Ascending aorta (tissue), 2 donors: Measurements from ENCODE around the gene P2RY12. TPM values are rescaled to one million over a fixed set of nuclear protein-coding genes. Genes with fewer than 3 reads are reported as not detected.

Experiments used
- DNase-seq, 2 donors: peaks; one replicate each; pipeline ENCODE4 v3.0.0-alpha.2; 2019; ENCODE audit warnings: low spot score in 2 of 2
- H3K27ac ChIP-seq, 2 donors: fragments of 200-600 bp; sonication (generic); one replicate each; pipeline ENCODE4 v1.5.1; 2016 to 2017; ENCODE audit warnings: mild to moderate bottlenecking in 1 of 2
- H3K27me3 ChIP-seq: fragments of 200-600 bp; sonication (generic); one replicate; pipeline ENCODE4 v1.5.1; 2017
- H3K36me3 ChIP-seq, 2 donors: fragments of 200-600 bp; sonication (generic); one replicate each; pipeline ENCODE4 v1.5.1; 2016
- H3K4me1 ChIP-seq, 2 donors: fragments of 200-600 bp; sonication (generic); one replicate each; pipeline ENCODE4 v1.5.1; 2016 to 2017; ENCODE audit warnings: mild to moderate bottlenecking in 1 of 2
- H3K4me3 ChIP-seq, 2 donors: fragments of 200-600 bp; sonication (generic); one replicate each; pipeline ENCODE4 v1.5.1; 2016 to 2017; ENCODE audit warnings: mild to moderate bottlenecking in 1 of 2
- H3K9me3 ChIP-seq, 2 donors: fragments of 200-600 bp; sonication (generic); one replicate each; pipeline ENCODE4 v1.5.1; 2016
- CTCF ChIP-seq, 3 experiments: fragments of 200-600 bp in 2 of 3; fragments of 450-650 bp in 1 of 3; sonication (generic) in 2 of 3; IDR thresholded peaks; one replicate each; pipeline ENCODE4 v1.5.1; 2016 to 2019; ENCODE audit warnings: antibody characterized with exemption in 3 of 3, mild to moderate bottlenecking in 1 of 3, moderate library complexity in 1 of 3
- intact Hi-C: fragments of 100-400 bp; cut with DNase I; formaldehyde crosslinking; loops from one replicate; pipeline ENCODE4 v1.15.1; 2023
- total RNA-seq: library from RNA; depleted of rRNA; stranded (reverse); fragments of >200 nt; gene quantifications from one replicate; pipeline ENCODE4 v1.1.0, GENCODE V29; 2016

Gene P2RY12
- total RNA-seq, 1 donor from 2014 or later: not detected

- no peak overlapping the region for H3K27ac ChIP-seq
- no peak for TF ChIP-seq CTCF (IDR thresholded peaks at IDR 0.05)
- no peaks in the 10 kb centered on the region for H3K4me1 ChIP-seq
- no peaks in the 10 kb centered on the region for H3K36me3 ChIP-seq
- no peak overlapping the region for H3K4me3 ChIP-seq
- no peaks in the 10 kb centered on the region for H3K27me3 ChIP-seq
- DNase-seq: no peak
- intact Hi-C loops: no loop called here
- H3K9me3 ChIP-seq: no peaks in the 10 kb centered on the region
These were observed 62.0 kb downstream of the P2RY12 start for GRCh38 chr3:151322511-151322910.

- no peak overlapping the region for H3K27ac ChIP-seq
- no peaks in the 10 kb centered on the region for H3K27me3 ChIP-seq
- H3K9me3 ChIP-seq: no peaks in the 10 kb centered on the region
- H3K4me1 ChIP-seq: no peaks in the 10 kb centered on the region
- intact Hi-C loops: no loop called here
- no peak for DNase-seq
- no peaks in the 10 kb centered on the region for H3K36me3 ChIP-seq
- no peak overlapping the region for H3K4me3 ChIP-seq
- TF ChIP-seq CTCF (IDR thresholded peaks at IDR 0.05): no peak
These were observed 63.0 kb downstream of the P2RY12 start for GRCh38 chr3:151321526-151321925.

GRCh38 chr3:151320131-151320530 lies 64.4 kb downstream of the P2RY12 start:
- TF ChIP-seq CTCF (IDR thresholded peaks at IDR 0.05): no peak
- Histone ChIP-seq H3K9me3 (no peaks in the 10 kb centered on the region), H3K4me3 (no peak overlapping the region), H3K27ac (no peak overlapping the region), H3K36me3 (no peaks in the 10 kb centered on the region), H3K4me1 (no peaks in the 10 kb centered on the region), H3K27me3 (no peaks in the 10 kb centered on the region)
- intact Hi-C loops: no loop called here
- DNase-seq: no peak

- no peak for DNase-seq
- H3K36me3 ChIP-seq: no peaks in the 10 kb centered on the region
- H3K4me3 ChIP-seq: no peak overlapping the region
- TF ChIP-seq CTCF (IDR thresholded peaks at IDR 0.05): no peak
- intact Hi-C loops: no loop called here
- H3K27ac ChIP-seq: no peak overlapping the region
- no peaks in the 10 kb centered on the region for H3K4me1 ChIP-seq
- H3K9me3 ChIP-seq: no peaks in the 10 kb centered on the region
- H3K27me3 ChIP-seq: no peaks in the 10 kb centered on the region
These were observed 64.9 kb downstream of the P2RY12 start for GRCh38 chr3:151319628-151320027.

GRCh38 chr3:151318991-151319390 lies 65.6 kb downstream of the P2RY12 start:
- H3K4me3 ChIP-seq: no peak overlapping the region
- H3K9me3 ChIP-seq: no peaks in the 10 kb centered on the region
- no peak for TF ChIP-seq CTCF (IDR thresholded peaks at IDR 0.05)
- no peak for DNase-seq
- H3K27me3 ChIP-seq: no peaks in the 10 kb centered on the region
- no peaks in the 10 kb centered on the region for H3K36me3 ChIP-seq
- H3K4me1 ChIP-seq: no peaks in the 10 kb centered on the region
- no peak overlapping the region for H3K27ac ChIP-seq
- intact Hi-C loops: no loop called here

- Histone ChIP-seq H3K4me3 (no peak overlapping the region), H3K9me3 (no peaks in the 10 kb centered on the region), H3K27me3 (no peaks in the 10 kb centered on the region), H3K36me3 (no peaks in the 10 kb centered on the region), H3K27ac (no peak overlapping the region), H3K4me1 (no peaks in the 10 kb centered on the region)
- no peak for DNase-seq
- TF ChIP-seq CTCF (IDR thresholded peaks at IDR 0.05): no peak
- intact Hi-C loops: no loop called here
These were observed 66.2 kb downstream of the P2RY12 start for GRCh38 chr3:151318313-151318712.
